Activated CD4-positive, alpha-beta memory T cell treated with anti-CD3 and anti-CD28 coated beads, Interleukin-2, amount 10 ng/mL, durations not matched to agents 7 days and 5 days (primary cell): ENCODE measurements around the gene CENPM. TPM values are rescaled to one million over a fixed set of nuclear protein-coding genes. Genes with fewer than 3 reads are reported as not detected.

Source experiments
- CTCF ChIA-PET: fragments of 350-600 bp; sonication (Branson Sonifier 250); formaldehyde crosslinking; loops from one replicate; lab custom pipeline; 2021; ENCODE audit warnings: antibody characterized with exemption, inconsistent platforms; lab: Charles Lee
- POLR2A ChIA-PET: fragments of 350-600 bp; sonication (Branson Sonifier 250); formaldehyde crosslinking; loops from one replicate; lab custom pipeline; 2021; ENCODE audit warnings: antibody characterized with exemption; lab: Charles Lee
- DNase-seq: peaks from one replicate; pipeline ENCODE4 v3.0.0-alpha.2; 2020
- H3K27ac Mint-ChIP-seq: one replicate; pipeline ENCODE4 v1.8.0; 2021; ENCODE audit warnings: mild to moderate bottlenecking, mixed read lengths
- H3K27me3 Mint-ChIP-seq: one replicate; pipeline ENCODE4 v1.8.0; 2021; ENCODE audit warnings: mixed read lengths
- H3K36me3 Mint-ChIP-seq: one replicate; pipeline ENCODE4 v1.8.0; 2021; ENCODE audit warnings: low read depth, mixed read lengths
- H3K4me1 Mint-ChIP-seq: one replicate; pipeline ENCODE4 v1.8.0; 2021; ENCODE audit warnings: mixed read lengths
- H3K4me3 Mint-ChIP-seq: one replicate; pipeline ENCODE4 v1.8.0; 2021; ENCODE audit warnings: mild to moderate bottlenecking, mixed read lengths
- H3K9me3 Mint-ChIP-seq: one replicate; pipeline ENCODE4 v1.8.0; 2021; ENCODE audit warnings: mixed read lengths
- total RNA-seq, 2 experiments: library from RNA; stranded (reverse); gene quantifications; one replicate each; pipeline ENCODE4 v1.2.3, GENCODE V29; 2021

The CENPM gene
- total RNA-seq, 2 experiments from 2014 or later: 71.8 to 81.2 TPM

DNA sequence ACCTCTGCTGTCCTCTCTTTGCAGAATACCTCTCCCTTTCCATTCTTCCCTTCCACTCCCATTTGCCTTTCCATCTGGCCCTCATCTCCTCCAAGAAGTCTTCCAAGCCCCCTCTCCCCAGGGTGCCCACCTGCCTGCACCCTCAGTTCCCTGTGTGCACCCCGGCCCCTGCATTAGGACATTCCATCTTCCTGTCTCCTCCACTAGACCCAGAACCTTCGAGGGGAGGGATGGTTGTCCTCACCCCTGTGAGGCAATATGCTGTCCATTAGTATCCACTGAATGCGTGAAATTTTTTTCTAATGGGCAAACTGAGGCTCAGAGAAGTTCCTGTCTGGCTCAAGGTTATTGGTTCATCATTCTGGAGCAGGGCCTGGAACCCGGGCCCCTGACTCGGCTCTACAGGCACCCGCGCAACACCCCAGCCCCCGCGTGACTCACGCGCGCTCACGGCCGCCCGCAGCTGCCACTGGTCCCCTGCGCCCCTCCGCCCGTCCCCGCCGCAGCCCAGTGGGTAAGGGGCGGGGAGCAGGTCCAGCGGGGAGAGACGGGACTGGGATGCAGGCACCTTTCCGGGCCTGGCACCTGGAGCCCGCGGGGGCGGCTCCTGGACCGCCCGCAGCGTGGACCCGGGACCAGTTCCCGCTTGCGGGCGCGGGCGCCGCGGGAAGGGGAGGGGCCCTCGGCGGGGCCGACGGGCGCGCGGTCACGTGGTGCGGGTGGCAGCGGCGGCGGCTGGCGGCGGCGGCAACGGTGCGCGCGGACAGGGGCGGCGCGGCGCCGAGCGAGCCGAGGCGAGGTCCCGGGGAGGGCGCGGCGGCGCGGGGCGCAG is 29.3 kb upstream of the CENPM start:
- ChIA-PET POLR2A (no interaction called here), CTCF (no interaction called here)
- no peak overlapping the region for H3K27ac Mint-ChIP-seq
- DNase-seq: peak; percentile 67
- H3K4me1 Mint-ChIP-seq: peaks cover 23% of the 10 kb centered on the region
- no peaks in the 10 kb centered on the region for H3K36me3 Mint-ChIP-seq
- H3K4me3 Mint-ChIP-seq: peak overlapping the region; percentile 60
- no peaks in the 10 kb centered on the region for H3K9me3 Mint-ChIP-seq
- peaks cover 47% of the 10 kb centered on the region for H3K27me3 Mint-ChIP-seq

DNA sequence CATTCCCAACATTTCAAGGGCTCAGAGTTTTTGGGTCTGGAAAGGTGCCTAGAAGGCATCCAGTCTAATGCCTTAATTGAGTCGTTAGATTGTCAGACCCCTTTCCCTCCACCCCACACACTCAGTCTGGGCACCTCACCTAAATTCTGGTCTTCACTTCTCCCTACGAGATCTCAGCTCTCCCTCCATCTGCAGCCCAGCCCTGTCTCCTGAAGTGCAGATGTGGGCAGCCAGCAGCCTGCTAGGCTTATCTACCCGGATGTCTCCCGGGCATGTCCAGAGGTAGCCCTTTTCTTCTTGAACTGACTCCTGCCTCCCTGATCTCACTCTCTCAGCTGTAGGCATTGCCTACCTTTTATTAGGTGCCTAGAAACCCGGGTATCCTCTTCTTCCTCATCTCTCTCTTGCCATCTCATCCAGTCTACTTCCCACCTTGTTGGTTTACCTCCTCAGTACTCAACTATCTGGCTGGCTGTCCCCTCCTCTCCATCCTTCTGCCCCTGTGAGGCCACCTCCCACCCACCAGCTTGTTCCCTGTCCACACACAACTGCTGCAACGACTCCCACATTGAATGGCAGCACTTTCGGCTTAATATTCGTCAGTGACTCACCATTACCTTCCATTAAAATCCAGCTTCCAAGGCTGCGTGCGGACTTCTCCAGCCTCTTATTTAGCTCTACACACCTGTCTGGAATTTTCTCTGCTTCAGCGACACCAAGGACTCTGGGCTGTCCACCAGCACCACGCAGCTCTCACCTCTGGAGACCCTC is 28.5 kb upstream of the CENPM start:
- POLR2A ChIA-PET: interaction anchor here (1.1 kb wide), 1 partner anchor 103 kb away, joined by 3 read pairs; the partner anchor contains the start of gene SMDT1
- no peaks in the 10 kb centered on the region for H3K9me3 Mint-ChIP-seq
- H3K4me1 Mint-ChIP-seq: peaks cover 23% of the 10 kb centered on the region
- no peaks in the 10 kb centered on the region for H3K36me3 Mint-ChIP-seq
- H3K4me3 Mint-ChIP-seq: peak overlapping the region; percentile 60
- CTCF ChIA-PET: no interaction called here
- no peak for DNase-seq
- peaks cover 49% of the 10 kb centered on the region for H3K27me3 Mint-ChIP-seq
- no peak overlapping the region for H3K27ac Mint-ChIP-seq

- H3K36me3 Mint-ChIP-seq: no peaks in the 10 kb centered on the region
- H3K4me3 Mint-ChIP-seq: no peak overlapping the region
- H3K4me1 Mint-ChIP-seq: peaks cover 23% of the 10 kb centered on the region
- peaks cover 49% of the 10 kb centered on the region for H3K27me3 Mint-ChIP-seq
- H3K27ac Mint-ChIP-seq: no peak overlapping the region
- no peaks in the 10 kb centered on the region for H3K9me3 Mint-ChIP-seq
- CTCF ChIA-PET: interaction anchor here (0.6 kb wide), 1 partner anchor 88 kb away, joined by 3 read pairs; no protein-coding TSS in a partner anchor
- POLR2A ChIA-PET: interaction anchor here (1.1 kb wide), 1 partner anchor 104 kb away, joined by 3 read pairs; the partner anchor contains the start of gene SMDT1
- no peak for DNase-seq
These were observed 27.8 kb upstream of the CENPM start for GRCh38 chr22:41974691-41975290.

- no peak overlapping the region for H3K27ac Mint-ChIP-seq
- no peak for DNase-seq
- peaks cover 22% of the 10 kb centered on the region for H3K4me1 Mint-ChIP-seq
- peaks cover 27% of the 10 kb centered on the region for H3K27me3 Mint-ChIP-seq
- CTCF ChIA-PET: no interaction called here
- POLR2A ChIA-PET: no interaction called here
- no peaks in the 10 kb centered on the region for H3K36me3 Mint-ChIP-seq
- H3K4me3 Mint-ChIP-seq: no peak overlapping the region
- no peaks in the 10 kb centered on the region for H3K9me3 Mint-ChIP-seq
These were observed 24.5 kb upstream of the CENPM start for GRCh38 chr22:41971431-41971830.

GRCh38 chr22:41970601-41971000 is 23.6 kb upstream of the CENPM start:
- POLR2A ChIA-PET: interaction anchor here (1.0 kb wide), 1 partner anchor 120 kb away, joined by 6 read pairs; the partner anchor contains the start of gene NDUFA6
- H3K4me1 Mint-ChIP-seq: peaks cover 15% of the 10 kb centered on the region
- no peak overlapping the region for H3K27ac Mint-ChIP-seq
- DNase-seq: no peak
- no peaks in the 10 kb centered on the region for H3K9me3 Mint-ChIP-seq
- CTCF ChIA-PET: no interaction called here
- no peak overlapping the region for H3K4me3 Mint-ChIP-seq
- no peaks in the 10 kb centered on the region for H3K36me3 Mint-ChIP-seq
- peaks cover 19% of the 10 kb centered on the region for H3K27me3 Mint-ChIP-seq

DNA sequence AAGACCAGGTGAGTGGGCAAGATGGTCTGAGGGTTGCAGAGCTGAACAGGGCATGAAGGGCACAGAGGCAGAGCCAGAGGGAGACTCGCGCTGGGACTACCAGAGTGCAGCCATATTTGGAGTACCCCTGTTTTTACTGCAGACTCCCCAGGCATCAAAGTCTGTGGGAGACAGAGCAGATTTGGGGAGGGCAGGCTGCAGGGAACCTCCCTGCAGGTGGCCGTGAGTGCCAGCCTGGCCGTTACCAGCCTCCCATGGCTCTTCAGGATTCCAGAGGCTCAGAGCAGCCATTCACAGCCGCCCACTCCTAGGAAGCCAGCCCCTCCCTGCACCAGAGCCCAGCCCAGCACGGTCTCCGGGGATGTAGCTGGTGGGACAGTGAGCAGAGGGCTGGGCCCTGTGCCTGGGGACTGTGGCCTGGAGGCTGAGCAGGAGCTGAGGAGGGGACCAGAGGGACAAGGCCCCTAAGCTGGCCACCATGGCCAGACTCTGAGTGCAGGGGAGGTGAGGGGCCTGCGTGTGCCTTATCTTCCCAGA is 22.2 kb upstream of the CENPM start, which contains the start of gene SEPTIN3:
Gene SEPTIN3 (plus strand): TSS at position 334 of the 537 bp plus-strand sequence. CDS start 2,050 bp downstream, outside the sequence.
- H3K27ac Mint-ChIP-seq: no peak within 1 kb of the TSS
- H3K27me3 Mint-ChIP-seq: peaks cover 9% of the 10 kb centered on the region
- CTCF ChIA-PET: interaction anchor here (1.8 to 3.8 kb wide), 2 partner anchors 121 to 144 kb away, joined by 5 to 23 read pairs; partner anchors contain the start of gene NDUFA6
- peaks cover 6% of the 10 kb centered on the region for H3K4me1 Mint-ChIP-seq
- DNase-seq: no peak
- no peaks in the 10 kb centered on the region for H3K36me3 Mint-ChIP-seq
- POLR2A ChIA-PET: interaction anchor here (0.6 kb wide), 1 partner anchor 121 kb away, joined by 3 read pairs; the partner anchor contains the start of gene NDUFA6
- no peaks in the 10 kb centered on the region for H3K9me3 Mint-ChIP-seq
- H3K4me3 Mint-ChIP-seq: no peak within 1 kb of the TSS

GRCh38 chr22:41968601-41969000 is 21.6 kb upstream of the CENPM start:
- H3K4me1 Mint-ChIP-seq: peaks cover 6% of the 10 kb centered on the region
- H3K9me3 Mint-ChIP-seq: no peaks in the 10 kb centered on the region
- DNase-seq: no peak
- POLR2A ChIA-PET: interaction anchor here (0.6 to 3.0 kb wide), 3 partner anchors 101 to 122 kb away, joined by 3 to 16 read pairs (median 6); partner anchors contain the start of gene NDUFA6
- no peak overlapping the region for H3K27ac Mint-ChIP-seq
- no peak overlapping the region for H3K4me3 Mint-ChIP-seq
- no peaks in the 10 kb centered on the region for H3K36me3 Mint-ChIP-seq
- peaks cover 7% of the 10 kb centered on the region for H3K27me3 Mint-ChIP-seq
- CTCF ChIA-PET: interaction anchor here (0.7 to 3.8 kb wide), 7 partner anchors 22 to 476 kb away, joined by 3 to 23 read pairs (median 4); partner anchors contain the start of genes CENPM, NDUFA6 and SMDT1

- Mint-ChIP-seq H3K9me3 (no peaks in the 10 kb centered on the region), H3K27me3 (peaks cover 2% of the 10 kb centered on the region), H3K4me3 (no peak overlapping the region), H3K27ac (no peak overlapping the region), H3K36me3 (no peaks in the 10 kb centered on the region), H3K4me1 (peaks cover 6% of the 10 kb centered on the region)
- CTCF ChIA-PET: interaction anchor here (0.6 to 3.8 kb wide), 11 partner anchors 26 to 477 kb away, joined by 3 to 23 read pairs (median 4); partner anchors contain the start of genes NAGA, NDUFA6 and TNFRSF13C
- peak; percentile 54 for DNase-seq
- POLR2A ChIA-PET: interaction anchor here (1.1 to 3.0 kb wide), 4 partner anchors 103 to 124 kb away, joined by 3 to 16 read pairs (median 6); partner anchors contain the start of genes NDUFA6 and SMDT1
These were observed 19.8 kb upstream of the CENPM start for GRCh38 chr22:41966607-41967240.

DNA sequence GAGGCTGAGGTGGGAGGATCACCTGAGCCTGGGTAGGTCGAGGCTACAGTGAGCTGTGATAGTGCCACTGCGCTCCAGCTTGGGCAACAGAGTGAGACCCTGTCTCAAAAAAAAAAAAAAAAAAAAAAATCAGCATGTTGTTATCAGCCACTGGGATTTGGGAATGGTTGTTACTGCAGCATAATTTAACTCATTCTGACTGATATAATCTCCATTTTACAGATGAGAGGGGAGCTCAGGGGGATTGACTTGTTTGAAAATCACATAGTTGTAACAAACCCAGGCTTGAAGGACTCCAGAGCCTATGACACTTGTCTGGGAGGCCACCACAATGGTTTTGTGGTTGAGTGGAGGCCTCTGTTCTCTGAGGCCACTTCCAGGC is 19.3 kb upstream of the CENPM start:
- ChIA-PET CTCF (interaction anchor here (0.6 to 3.8 kb wide), 11 partner anchors 27 to 528 kb away, joined by 3 to 23 read pairs (median 3); partner anchors contain the start of genes NAGA, NDUFA6 and TNFRSF13C), POLR2A (interaction anchor here (1.1 to 3.0 kb wide), 3 partner anchors 109 to 124 kb away, joined by 3 to 16 read pairs (median 7); partner anchors contain the start of genes NDUFA6 and SMDT1)
- H3K27ac Mint-ChIP-seq: no peak overlapping the region
- no peaks in the 10 kb centered on the region for H3K9me3 Mint-ChIP-seq
- DNase-seq: no peak
- H3K27me3 Mint-ChIP-seq: peaks cover 2% of the 10 kb centered on the region
- H3K36me3 Mint-ChIP-seq: no peaks in the 10 kb centered on the region
- H3K4me1 Mint-ChIP-seq: peaks cover 6% of the 10 kb centered on the region
- H3K4me3 Mint-ChIP-seq: no peak overlapping the region

DNA sequence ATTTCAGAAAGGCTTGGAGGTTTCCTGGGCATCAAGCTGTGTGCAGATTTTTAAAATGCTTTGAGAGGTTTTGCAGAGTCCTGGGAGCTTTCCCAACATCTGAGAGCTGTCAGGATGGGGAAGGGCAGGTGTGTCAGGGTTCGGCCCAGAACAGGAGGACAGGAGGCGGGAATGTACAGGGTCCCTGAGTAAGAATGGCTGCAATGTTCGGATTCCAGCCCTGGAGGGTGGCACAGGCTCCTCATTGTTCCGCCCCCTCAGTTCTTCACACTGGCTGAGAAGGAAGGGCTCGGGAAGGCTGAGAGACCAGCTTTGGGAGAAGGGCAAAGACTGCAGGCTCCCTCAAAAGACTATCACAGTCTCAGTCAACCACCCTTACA is 17.1 kb upstream of the CENPM start:
- Mint-ChIP-seq H3K4me1 (peaks cover 6% of the 10 kb centered on the region), H3K36me3 (no peaks in the 10 kb centered on the region), H3K27ac (no peak overlapping the region), H3K4me3 (no peak overlapping the region), H3K9me3 (no peaks in the 10 kb centered on the region), H3K27me3 (no peaks in the 10 kb centered on the region)
- no peak for DNase-seq
- POLR2A ChIA-PET: interaction anchor here (2.8 kb wide), 1 partner anchor 126 kb away, joined by 9 read pairs; the partner anchor contains the start of gene NDUFA6
- CTCF ChIA-PET: interaction anchor here (1.1 to 1.2 kb wide), 2 partner anchors 23 to 106 kb away, joined by 3 read pairs; no protein-coding TSS in a partner anchor

- POLR2A ChIA-PET: interaction anchor here (2.8 kb wide), 1 partner anchor 127 kb away, joined by 9 read pairs; the partner anchor contains the start of gene NDUFA6
- H3K4me1 Mint-ChIP-seq: peaks cover 6% of the 10 kb centered on the region
- H3K36me3 Mint-ChIP-seq: no peaks in the 10 kb centered on the region
- CTCF ChIA-PET: interaction anchor here (1.2 to 1.4 kb wide), 2 partner anchors 106 to 473 kb away, joined by 3 to 5 read pairs; no protein-coding TSS in a partner anchor
- no peak for DNase-seq
- H3K27me3 Mint-ChIP-seq: no peaks in the 10 kb centered on the region
- H3K27ac Mint-ChIP-seq: no peak overlapping the region
- no peak overlapping the region for H3K4me3 Mint-ChIP-seq
- no peaks in the 10 kb centered on the region for H3K9me3 Mint-ChIP-seq
These were observed 16.6 kb upstream of the CENPM start for GRCh38 chr22:41963453-41964111.
